H9 (cell line): ENCODE data around the gene IGSF22. TPM values are rescaled to one million over a fixed set of nuclear protein-coding genes. Genes with fewer than 3 reads are reported as not detected.

Source experiments
- DNase-seq: peaks from one replicate; pipeline ENCODE4 v3.0.0-alpha.2; 2017
- H2AFZ ChIP-seq: one replicate; pipeline ENCODE4 v1.6.1; 2013; ENCODE audit warnings: mild to moderate bottlenecking, low read length, control low read depth, moderate library complexity
- H2AK5ac ChIP-seq: 2 replicates; pipeline ENCODE4 v1.6.1; 2013; ENCODE audit warnings: low read length, control low read depth, mixed read lengths; ENCODE audit not compliant: insufficient read length
- H2BK120ac ChIP-seq: one replicate; pipeline ENCODE4 v1.6.1; 2013; ENCODE audit warnings: low read depth, mild to moderate bottlenecking, low read length, control low read depth, inconsistent platforms; ENCODE audit not compliant: poor library complexity, severe bottlenecking
- H2BK12ac ChIP-seq: 2 replicates; pipeline ENCODE4 v1.6.1; 2013; ENCODE audit warnings: low read length, control low read depth, mixed read lengths, low read depth; ENCODE audit not compliant: insufficient read length
- H2BK15ac ChIP-seq: 2 replicates; pipeline ENCODE4 v1.6.1; 2013; ENCODE audit warnings: low read depth, low read length, control low read depth
- H2BK20ac ChIP-seq: one replicate; pipeline ENCODE4 v1.6.1; 2013; ENCODE audit warnings: low read depth, mild to moderate bottlenecking, low read length, control low read depth, inconsistent platforms; ENCODE audit not compliant: poor library complexity, severe bottlenecking
- H2BK5ac ChIP-seq: 2 replicates; pipeline ENCODE4 v1.6.1; 2013; ENCODE audit warnings: low read length, control low read depth, mixed read lengths; ENCODE audit not compliant: insufficient read length
- H3K14ac ChIP-seq: 2 replicates; pipeline ENCODE4 v1.6.1; 2013; ENCODE audit warnings: low read length, control low read depth; ENCODE audit not compliant: insufficient read depth
- H3K18ac ChIP-seq: 2 replicates; pipeline ENCODE4 v1.6.1; 2013; ENCODE audit warnings: low read depth, mild to moderate bottlenecking, mixed read lengths, low read length, control low read depth; ENCODE audit not compliant: insufficient read length
- H3K23ac ChIP-seq: 2 replicates; pipeline ENCODE4 v1.6.1; 2013; ENCODE audit warnings: low read length, control low read depth, mixed read lengths, low read depth; ENCODE audit not compliant: insufficient read length
- H3K23me2 ChIP-seq: 2 replicates; pipeline ENCODE4 v1.6.1; 2013; ENCODE audit warnings: low read depth, mild to moderate bottlenecking, mixed read lengths, low read length, control low read depth; ENCODE audit not compliant: insufficient read length, poor library complexity, severe bottlenecking
- H3K27ac ChIP-seq: 2 replicates; pipeline ENCODE4 v1.5.1; 2013; ENCODE audit warnings: low read length, control low read depth, mixed read lengths, low read depth; ENCODE audit not compliant: insufficient read length
- H3K27me3 ChIP-seq: 2 replicates; pipeline ENCODE4 v1.6.1; 2013; ENCODE audit warnings: low read length, control low read depth, inconsistent platforms; ENCODE audit not compliant: insufficient read depth
- H3K4ac ChIP-seq: 2 replicates; pipeline ENCODE4 v1.6.1; 2013; ENCODE audit warnings: low read depth, mild to moderate bottlenecking, control low read depth, inconsistent platforms, low read length, moderate library complexity
- H3K4me1 ChIP-seq: 2 replicates; pipeline ENCODE4 v1.6.1; 2013; ENCODE audit warnings: low read length, control low read depth, inconsistent platforms; ENCODE audit not compliant: insufficient read depth
- H3K4me2 ChIP-seq: 2 replicates; pipeline ENCODE4 v1.6.1; 2013; ENCODE audit warnings: low read length, control low read depth, mixed read lengths; ENCODE audit not compliant: insufficient read length, insufficient read depth
- H3K56ac ChIP-seq: 2 replicates; pipeline ENCODE4 v1.6.1; 2013; ENCODE audit warnings: low read depth, mild to moderate bottlenecking, mixed read lengths, low read length, control low read depth; ENCODE audit not compliant: insufficient read length
- H3K79me1 ChIP-seq: 2 replicates; pipeline ENCODE4 v1.6.1; 2013; ENCODE audit warnings: low read depth, mild to moderate bottlenecking, moderate library complexity, low read length, control low read depth, inconsistent platforms; ENCODE audit not compliant: insufficient read depth, poor library complexity, severe bottlenecking
- H3K79me2 ChIP-seq: 2 replicates; pipeline ENCODE4 v1.6.1; 2013; ENCODE audit warnings: low read length, control low read depth, inconsistent platforms; ENCODE audit not compliant: insufficient read depth
- H3K9ac ChIP-seq: 2 replicates; pipeline ENCODE4 v1.6.1; 2013; ENCODE audit warnings: low read length, control low read depth, mixed read lengths; ENCODE audit not compliant: insufficient read length; ENCODE audit errors: extremely low read depth
- H3K9me3 ChIP-seq: one replicate; pipeline ENCODE4 v1.6.1; 2013; ENCODE audit warnings: low read depth, low read length, inconsistent platforms; ENCODE audit not compliant: control insufficient read depth
- H3T11ph ChIP-seq: one replicate; pipeline ENCODE4 v1.6.1; 2013; ENCODE audit warnings: mild to moderate bottlenecking, low read length, control low read depth, inconsistent platforms
- H4K20me1 ChIP-seq: one replicate; pipeline ENCODE4 v1.6.1; 2013; ENCODE audit not compliant: control insufficient read depth, insufficient read length, insufficient read depth
- H4K5ac ChIP-seq: 2 replicates; pipeline ENCODE4 v1.6.1; 2013; ENCODE audit warnings: low read depth, mild to moderate bottlenecking, mixed read lengths, low read length, control low read depth; ENCODE audit not compliant: insufficient read length
- H4K8ac ChIP-seq: replicated peaks from 2 replicates; pipeline ENCODE4 v1.6.1; 2013; ENCODE audit warnings: low read length, control low read depth, mixed read lengths, low read depth; ENCODE audit not compliant: insufficient read length
- H4K91ac ChIP-seq: 2 replicates; pipeline ENCODE4 v1.6.1; 2013; ENCODE audit warnings: low read depth, mild to moderate bottlenecking, moderate library complexity, mixed read lengths, low read length, control low read depth; ENCODE audit not compliant: insufficient read length
- H3K27ac Mint-ChIP-seq, 3 experiments: 2 replicates in 2 of 3; 3 replicates in 1 of 3; pipeline ENCODE4 v1.8.0; 2020 to 2021; ENCODE audit warnings: mixed read lengths in 3 of 3, mild to moderate bottlenecking in 1 of 3, moderate library complexity in 1 of 3
- H3K27me3 Mint-ChIP-seq: 2 replicates; pipeline ENCODE4 v1.8.0; 2021; ENCODE audit warnings: low read depth, mild to moderate bottlenecking, moderate library complexity, mixed read lengths
- H3K36me3 Mint-ChIP-seq, 3 experiments: 2 replicates in 2 of 3; 3 replicates in 1 of 3; pipeline ENCODE4 v1.8.0; 2020 to 2021; ENCODE audit warnings: low read depth in 3 of 3, mixed read lengths in 3 of 3; ENCODE audit not compliant: insufficient read depth in 1 of 3
- H3K4me1 Mint-ChIP-seq, 2 experiments: 2 replicates each; pipeline ENCODE4 v1.8.0; 2020; ENCODE audit warnings: mixed read lengths in 2 of 2
- H3K4me3 Mint-ChIP-seq, 2 experiments: 2 replicates in 1 of 2; 3 replicates in 1 of 2; pipeline ENCODE4 v1.8.0; 2020 to 2021; ENCODE audit warnings: mild to moderate bottlenecking in 2 of 2, mixed read lengths in 2 of 2, moderate library complexity in 1 of 2
- H3K9me3 Mint-ChIP-seq, 2 experiments: 2 replicates in 1 of 2; 3 replicates in 1 of 2; pipeline ENCODE4 v1.8.0; 2020; ENCODE audit warnings: mild to moderate bottlenecking in 2 of 2, mixed read lengths in 2 of 2, moderate library complexity in 1 of 2
- CTCF ChIP-seq: fragments of 200-600 bp; sonication (generic); conservative IDR thresholded peaks from 3 replicates; pipeline ENCODE4 v1.8.0; 2021; ENCODE audit warnings: antibody characterized with exemption, mild to moderate bottlenecking
- WGBS: extraction: QIAGEN DNeasy Blood & Tissue Kit; methylation state at CpG from one replicate; pipeline ENCODE4 v1.1.7; 2013; ENCODE audit warnings: missing lambda C conversion rate, low lambda C conversion rate, mixed read lengths; ENCODE audit not compliant: insufficient read length; ENCODE audit errors: extremely low coverage; 5-methylcytosine and 5-hydroxymethylcytosine counted together
- long read RNA-seq: library from polyadenylated mRNA; unstranded; transcript quantifications from one replicate; pipeline ENCODE4 v2.0.0, GENCODE V29; 2020
- total RNA-seq: library from RNA; stranded (reverse); gene quantifications from 2 replicates; pipeline ENCODE4 v1.2.1, GENCODE V29; 2021

IGSF22 gene
- 0.35 TPM in 1 of 2 replicates, not detected in the other for total RNA-seq
- long read RNA-seq, partial matches to known transcripts, result 1 of 1 reads
- long read RNA-seq, other reads (novel, unspliced or antisense), result 0 of 1 reads

GRCh38 chr11:18726040-18726439 lies at the start of gene IGSF22:
IGSF22 (minus strand) TSS chr11:18726188; CDS start chr11:18724236, 1,952 bp downstream.
- WGBS, result no CpG with 5 or more reads among the region's 7 CpGs
- H3K27me3 Mint-ChIP-seq, result peaks cover 4% of the 10 kb centered on the region

More at GRCh38 chr11:18726040-18726439, at the start of gene IGSF22:
- H3K9ac ChIP-seq, result no peak within 1 kb of the TSS
- no peak within 1 kb of the TSS for H3K27ac ChIP-seq
- no peaks in the 10 kb centered on the region for H3K27me3 ChIP-seq
- TF ChIP-seq CTCF, result no peak
- H3K4me3 Mint-ChIP-seq, result peak within 1 kb of the TSS in 1 of 2 experiments; percentile 35; a peak in 1 of 5 replicates
- H4K5ac ChIP-seq, result no peak within 1 kb of the TSS
- no peaks in the 10 kb centered on the region for H3K9me3 Mint-ChIP-seq
- H3K4ac ChIP-seq, result no peak within 1 kb of the TSS
- no peak within 1 kb of the TSS for H3K23ac ChIP-seq
- no peak within 1 kb of the TSS for H2BK5ac ChIP-seq
- peaks cover 21 to 37% of the 10 kb centered on the region in 2 experiments for H3K4me1 Mint-ChIP-seq
- H2BK20ac ChIP-seq, result no peak within 1 kb of the TSS
- no peak within 1 kb of the TSS for H3K18ac ChIP-seq
- H3K4me2 ChIP-seq, result peak within 1 kb of the TSS; percentile 24
- H3T11ph ChIP-seq, result no peak within 1 kb of the TSS
- H3K4me1 ChIP-seq, result peaks cover 3% of the 10 kb centered on the region; the same call in 1 of the 2 replicates
- no peaks in the 10 kb centered on the region for H3K9me3 ChIP-seq
- H3K23me2 ChIP-seq, result peaks cover 9% of the 10 kb centered on the region
- H4K20me1 ChIP-seq, result no peaks in the 10 kb centered on the region
- H2BK120ac ChIP-seq, result no peak within 1 kb of the TSS
- H3K79me2 ChIP-seq, result no peaks in the 10 kb centered on the region
- peak; percentile 61 for DNase-seq
- no peaks in the 10 kb centered on the region for H3K79me1 ChIP-seq
- no peak within 1 kb of the TSS for H2AFZ ChIP-seq
- H3K27ac Mint-ChIP-seq, result peak within 1 kb of the TSS in 1 of 3 experiments; percentile 55; a peak in 1 of 7 replicates
- no peak within 1 kb of the TSS for H2BK12ac ChIP-seq
- H4K91ac ChIP-seq, result no peak within 1 kb of the TSS
- H3K36me3 Mint-ChIP-seq, result no peaks in the 10 kb centered on the region; a peak in 1 of 7 replicates
- no peak within 1 kb of the TSS for H2BK15ac ChIP-seq
- H3K14ac ChIP-seq, result no peak within 1 kb of the TSS
- H4K8ac ChIP-seq, result no peak within 1 kb of the TSS
- no peak within 1 kb of the TSS for H2AK5ac ChIP-seq
- no peak within 1 kb of the TSS for H3K56ac ChIP-seq
